Mucosa of gallbladder (tissue), 1 donor: ENCODE data around the gene ST8SIA3. TPM values are rescaled to one million over a fixed set of nuclear protein-coding genes. Genes with fewer than 3 reads are reported as not detected.

Experiments
- DNase-seq: peaks from one replicate; pipeline ENCODE4 v3.0.0-alpha.2; 2020; ENCODE audit warnings: low spot score
- total RNA-seq: library from RNA; stranded (reverse); gene quantifications from one replicate; pipeline ENCODE4 v1.2.1, GENCODE V29; 2021
- donor health status: DM: no; HTN: no; CAD: no.

ST8SIA3 gene
- total RNA-seq, result 2.9 TPM

- no peak for DNase-seq
Measured at GRCh38 chr18:57352271-57352701, at the start of gene ST8SIA3. TSS of gene ST8SIA3 (plus strand) at chr18:57352557. CDS start at chr18:57352847, 290 bp downstream.

- no peak for DNase-seq
Measured at GRCh38 chr18:57311472-57311871, 40.9 kb upstream of the ST8SIA3 start.

GRCh38 chr18:57312346-57313144 lies 39.8 kb upstream of the ST8SIA3 start:
- DNase-seq, result no peak

- no peak for DNase-seq
Measured at GRCh38 chr18:57320603-57321002, 31.8 kb upstream of the ST8SIA3 start.

GRCh38 chr18:57325491-57326166 lies 26.7 kb upstream of the ST8SIA3 start:
- no peak for DNase-seq

- DNase-seq, result no peak
Measured at GRCh38 chr18:57326718-57327323, 25.5 kb upstream of the ST8SIA3 start.

GRCh38 chr18:57328665-57329064 lies 23.7 kb upstream of the ST8SIA3 start:
- no peak for DNase-seq

- no peak for DNase-seq
Measured at GRCh38 chr18:57329856-57330255, 22.5 kb upstream of the ST8SIA3 start.

GRCh38 chr18:57331718-57332117 lies 20.6 kb upstream of the ST8SIA3 start:
- DNase-seq, result no peak

- no peak for DNase-seq
Measured at GRCh38 chr18:57333940-57334339, 18.4 kb upstream of the ST8SIA3 start.

GRCh38 chr18:57334383-57334782 lies 18.0 kb upstream of the ST8SIA3 start:
- DNase-seq, result no peak

- no peak for DNase-seq
Measured at GRCh38 chr18:57336343-57336742, 16.0 kb upstream of the ST8SIA3 start.

- DNase-seq, result no peak
Measured at GRCh38 chr18:57337890-57338289, 14.5 kb upstream of the ST8SIA3 start.

- DNase-seq, result no peak
Measured at GRCh38 chr18:57343833-57344232, 8.5 kb upstream of the ST8SIA3 start.

GRCh38 chr18:57346876-57347275 lies 5.5 kb upstream of the ST8SIA3 start:
- no peak for DNase-seq

GRCh38 chr18:57347784-57348183 lies 4.6 kb upstream of the ST8SIA3 start:
- no peak for DNase-seq

- DNase-seq, result no peak
Measured at GRCh38 chr18:57352761-57353136, 392 bp downstream of the ST8SIA3 start.

GRCh38 chr18:57353137-57353939 lies 981 bp downstream of the ST8SIA3 start:
- no peak for DNase-seq

- DNase-seq, result peak; percentile 50
Measured at GRCh38 chr18:57353940-57354461, 1.6 kb downstream of the ST8SIA3 start.

- DNase-seq, result no peak
Measured at GRCh38 chr18:57359433-57359832, 7.1 kb downstream of the ST8SIA3 start.

GRCh38 chr18:57362714-57363113 lies 10.4 kb downstream of the ST8SIA3 start:
- DNase-seq, result no peak

GRCh38 chr18:57364460-57364859 lies 12.1 kb downstream of the ST8SIA3 start:
- no peak for DNase-seq
